ENCODE measurements around the gene RYR1. TPM values are rescaled to one million over a fixed set of nuclear protein-coding genes. Genes with fewer than 3 reads are reported as not detected.

Gene RYR1
- total and polyA plus RNA-seq, 2 of the 13 experiments (the other 11 are each of a cell fraction or from before 2014, with no cell fraction given), result 0.03 TPM; not detected in 1

- ChIA-PET POLR2A (no interaction called here), CTCF (ENCODE audit: low intra/inter-chr PET ratio, low total read pairs) (no interaction called here)
- Histone ChIP-seq H3K4me1 (ENCODE audit: insufficient read depth, low read length) (peaks cover 40% of the 10 kb centered on the region), H3K9me3 (ENCODE audit: low read length) (no peaks in the 10 kb centered on the region), H3K79me2 (ENCODE audit: insufficient read depth, low read length) (peaks cover 15% of the 10 kb centered on the region), H3K27ac (ENCODE audit: extremely low read length, insufficient read depth, low read length) (no peak overlapping the region), H4K20me1 (ENCODE audit: insufficient read depth, low read length) (no peaks in the 10 kb centered on the region), H2AFZ (ENCODE audit: low read length) (no peak overlapping the region), H3K4me3 (replicated peaks in 1 of 3; ENCODE audit: insufficient read depth in 1 of 3, low read depth in 2 of 3, low read length in 3 of 3) (no peak overlapping the region), H3K4me2 (ENCODE audit: low read depth, low read length) (no peak overlapping the region), H3K9ac (ENCODE audit: insufficient read depth, low read depth, low read length) (no peak overlapping the region), H3K27me3 (ENCODE audit: control insufficient read depth in 1 of 2, insufficient read depth in 2 of 2, low read length in 2 of 2) (no peaks in the 10 kb centered on the region; a peak in 2 of 5 replicates), H3K36me3 (replicated peaks in 1 of 2; ENCODE audit: control insufficient read depth in 1 of 2, insufficient read depth in 2 of 2, low read length in 2 of 2) (peaks cover 0 to under 1% of the 10 kb centered on the region in 2 experiments; a peak in 2 of 5 replicates)
- TF ChIP-seq ZNF629 (CRISPR knock-in tag; conservative IDR thresholded peaks at IDR 0.05) (peak; percentile 68; the same call in 1 of the 2 replicates), ZNF296 (CRISPR knock-in tag; conservative IDR thresholded peaks at IDR 0.05) (no peak)
- ATAC-seq, result no peak
- FAIRE-seq, result no peak
- no peak for DNase-seq (ENCODE audit: low spot score)
- BruUV-seq (replicated peaks), result no TSS peak
- intact Hi-C loops (cut with micrococcal nuclease; ENCODE audit: unreplicated experiment), result no loop called here
- WGBS (ENCODE audit: low lambda C conversion rate), result 73% methylated on average over 6 of the region's 6 CpGs
- in situ Hi-C loops (cut with HindIII; ENCODE audit: extremely low pct_ligation_motif_present, low pct_unique_long_range_greater_than_20kb), result no loop called here
Observed at GRCh38 chr19:38616265-38616664, 182.8 kb downstream of the RYR1 start.

- peaks cover 15% of the 10 kb centered on the region for H3K79me2 ChIP-seq (ENCODE audit: insufficient read depth, low read length)
- H3K36me3 ChIP-seq (replicated peaks in 1 of 2; ENCODE audit: control insufficient read depth in 1 of 2, insufficient read depth in 2 of 2, low read length in 2 of 2), result peaks cover 4 to 11% of the 10 kb centered on the region in 2 experiments; a peak in 4 of 5 replicates
- no peak overlapping the region for H3K27ac ChIP-seq (ENCODE audit: extremely low read length, insufficient read depth, low read length)
- intact Hi-C loops (cut with micrococcal nuclease; ENCODE audit: unreplicated experiment) (no loop called here), in situ Hi-C loops (cut with HindIII; ENCODE audit: extremely low pct_ligation_motif_present, low pct_unique_long_range_greater_than_20kb) (no loop called here)
- H3K4me2 ChIP-seq (ENCODE audit: low read depth, low read length), result no peak overlapping the region
- H3K4me1 ChIP-seq (ENCODE audit: insufficient read depth, low read length), result peaks cover 40% of the 10 kb centered on the region
- H3K4me3 ChIP-seq (replicated peaks in 1 of 3; ENCODE audit: insufficient read depth in 1 of 3, low read depth in 2 of 3, low read length in 3 of 3), result no peak overlapping the region
- H3K9ac ChIP-seq (ENCODE audit: insufficient read depth, low read depth, low read length), result no peak overlapping the region
- no peak for FAIRE-seq
- H3K27me3 ChIP-seq (ENCODE audit: control insufficient read depth in 1 of 2, insufficient read depth in 2 of 2, low read length in 2 of 2), result no peaks in the 10 kb centered on the region; a peak in 2 of 5 replicates
- TF ChIP-seq SUZ12 (IDR thresholded peaks at IDR 0.05; ENCODE audit: low read depth, low read length), result no peak
- TF ChIP-seq ZNF597 (CRISPR knock-in tag; IDR thresholded peaks at IDR 0.05), result no peak
- no peak for TF ChIP-seq EEA1 (CRISPR knock-in tag; IDR thresholded peaks at IDR 0.05; ENCODE audit: borderline replicate concordance)
- no peak for TF ChIP-seq DMAP1 (CRISPR knock-in tag; IDR thresholded peaks at IDR 0.05)
- no peak for TF ChIP-seq ELF3 (CRISPR knock-in tag; IDR thresholded peaks at IDR 0.05)
- no peak for TF ChIP-seq FOXK1 (CRISPR knock-in tag; IDR thresholded peaks at IDR 0.05; ENCODE audit: borderline replicate concordance, low read depth)
- no peak for TF ChIP-seq HMG20A (CRISPR knock-in tag; IDR thresholded peaks at IDR 0.05; ENCODE audit: borderline replicate concordance)
- TF ChIP-seq ZBTB2 (CRISPR knock-in tag; IDR thresholded peaks at IDR 0.05; ENCODE audit: low read depth), result no peak
- no peak for TF ChIP-seq NFE2L2 (IDR thresholded peaks at IDR 0.05; ENCODE audit: low read length)
- no peak overlapping the region for H2AFZ ChIP-seq (ENCODE audit: low read length)
- WGBS (ENCODE audit: low lambda C conversion rate), result 92% methylated on average over 7 of the region's 9 CpGs
- no peak for ATAC-seq
- no TSS peak for BruUV-seq (replicated peaks)
- ChIA-PET CTCF (ENCODE audit: low intra/inter-chr PET ratio, low total read pairs) (no interaction called here), POLR2A (no interaction called here)
- no peak for DNase-seq (ENCODE audit: low spot score)
- H3K9me3 ChIP-seq (ENCODE audit: low read length), result no peaks in the 10 kb centered on the region
- H4K20me1 ChIP-seq (ENCODE audit: insufficient read depth, low read length), result no peaks in the 10 kb centered on the region
Observed at GRCh38 chr19:38617283-38617763, 183.8 kb downstream of the RYR1 start.
